Measurements from ENCODE around the gene FAM227B. TPM values are rescaled to one million over a fixed set of nuclear protein-coding genes. Genes with fewer than 3 reads are reported as not detected.

The FAM227B gene
- total RNA-seq, 2 donors from 2014 or later: 2.1 TPM; not detected in 1

- Histone ChIP-seq H3K27ac (no peak overlapping the region), H3K27me3 (no peaks in the 10 kb centered on the region), H3K9me3 (no peaks in the 10 kb centered on the region), H3K36me3 (replicated peaks in 1 of 2; ENCODE audit: insufficient read depth in 1 of 2, low read depth in 2 of 2) (no peaks in the 10 kb centered on the region), H3K4me3 (no peak overlapping the region), H3K4me1 (no peaks in the 10 kb centered on the region)
- ATAC-seq (no peak), DNase-seq (no peak)
- no peak for TF ChIP-seq POLR2A (IDR thresholded peaks at IDR 0.05)
- TF ChIP-seq, protein P1, sequence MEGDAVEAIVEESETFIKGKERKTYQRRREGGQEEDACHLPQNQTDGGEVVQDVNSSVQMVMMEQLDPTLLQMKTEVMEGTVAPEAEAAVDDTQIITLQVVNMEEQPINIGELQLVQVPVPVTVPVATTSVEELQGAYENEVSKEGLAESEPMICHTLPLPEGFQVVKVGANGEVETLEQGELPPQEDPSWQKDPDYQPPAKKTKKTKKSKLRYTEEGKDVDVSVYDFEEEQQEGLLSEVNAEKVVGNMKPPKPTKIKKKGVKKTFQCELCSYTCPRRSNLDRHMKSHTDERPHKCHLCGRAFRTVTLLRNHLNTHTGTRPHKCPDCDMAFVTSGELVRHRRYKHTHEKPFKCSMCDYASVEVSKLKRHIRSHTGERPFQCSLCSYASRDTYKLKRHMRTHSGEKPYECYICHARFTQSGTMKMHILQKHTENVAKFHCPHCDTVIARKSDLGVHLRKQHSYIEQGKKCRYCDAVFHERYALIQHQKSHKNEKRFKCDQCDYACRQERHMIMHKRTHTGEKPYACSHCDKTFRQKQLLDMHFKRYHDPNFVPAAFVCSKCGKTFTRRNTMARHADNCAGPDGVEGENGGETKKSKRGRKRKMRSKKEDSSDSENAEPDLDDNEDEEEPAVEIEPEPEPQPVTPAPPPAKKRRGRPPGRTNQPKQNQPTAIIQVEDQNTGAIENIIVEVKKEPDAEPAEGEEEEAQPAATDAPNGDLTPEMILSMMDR (IDR thresholded peaks at IDR 0.05): no peak
- intact Hi-C loops (cut with DNase I): no loop called here
Observed at GRCh38 chr15:49343546-49343945, 277.1 kb downstream of the FAM227B start.

DNA sequence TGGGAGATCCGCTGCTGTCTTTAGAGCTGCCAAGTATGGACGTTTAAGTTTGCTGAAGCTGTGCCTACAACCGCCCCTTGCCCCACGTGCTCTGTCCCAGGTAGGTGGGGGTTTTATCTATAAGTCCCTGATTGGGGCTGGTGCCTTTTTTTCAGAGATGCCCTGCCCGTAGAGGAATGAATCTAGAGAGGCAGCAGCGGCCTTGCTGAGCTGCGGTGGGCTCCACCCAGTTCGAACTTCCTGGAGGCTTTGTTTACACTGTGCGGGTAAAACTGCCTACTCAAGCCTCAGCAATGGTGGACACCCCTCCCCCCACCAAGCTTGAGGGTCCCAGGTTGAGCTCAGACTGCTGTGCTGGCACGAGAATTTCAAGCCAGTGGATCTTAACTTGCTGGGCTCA lies 281.0 kb downstream of the FAM227B start:
- no peaks in the 10 kb centered on the region for H3K9me3 ChIP-seq
- TF ChIP-seq, protein P1 (IDR thresholded peaks at IDR 0.05): no peak
- TF ChIP-seq POLR2A (IDR thresholded peaks at IDR 0.05): no peak
- intact Hi-C loops (cut with DNase I): no loop called here
- no peaks in the 10 kb centered on the region for H3K27me3 ChIP-seq
- 78 to 83% methylated on average over 4 to 9 of the region's 10 CpGs for WGBS, 2 donors
- DNase-seq (no peak), ATAC-seq (no peak)
- no peaks in the 10 kb centered on the region for H3K4me1 ChIP-seq
- H3K4me3 ChIP-seq: no peak overlapping the region
- no peaks in the 10 kb centered on the region for H3K36me3 ChIP-seq (replicated peaks in 1 of 2; ENCODE audit: insufficient read depth in 1 of 2, low read depth in 2 of 2)
- H3K27ac ChIP-seq: no peak overlapping the region

DNA sequence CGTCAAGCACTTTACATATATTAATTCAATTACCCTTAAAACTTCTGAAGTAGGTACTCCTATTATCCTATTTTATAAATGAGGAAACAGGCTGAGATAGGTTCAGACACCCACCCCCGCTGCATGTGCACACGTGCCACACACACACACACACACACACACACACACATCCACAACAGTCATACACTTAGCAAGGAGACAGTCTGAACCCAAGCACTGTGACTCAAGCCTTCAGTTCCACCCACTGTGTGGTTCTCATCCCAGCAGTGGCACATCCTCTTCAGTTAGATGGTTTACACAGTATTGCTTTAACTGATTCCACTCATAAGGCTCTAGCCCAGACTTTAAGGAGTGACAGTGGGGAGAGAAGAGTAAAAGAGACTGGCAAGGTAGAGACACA lies 288.7 kb downstream of the FAM227B start:
- intact Hi-C loops (cut with DNase I): no loop called here
- no peak for ATAC-seq
- TF ChIP-seq, protein P1 (IDR thresholded peaks at IDR 0.05): no peak
- no peak for TF ChIP-seq POLR2A (IDR thresholded peaks at IDR 0.05)

DNA sequence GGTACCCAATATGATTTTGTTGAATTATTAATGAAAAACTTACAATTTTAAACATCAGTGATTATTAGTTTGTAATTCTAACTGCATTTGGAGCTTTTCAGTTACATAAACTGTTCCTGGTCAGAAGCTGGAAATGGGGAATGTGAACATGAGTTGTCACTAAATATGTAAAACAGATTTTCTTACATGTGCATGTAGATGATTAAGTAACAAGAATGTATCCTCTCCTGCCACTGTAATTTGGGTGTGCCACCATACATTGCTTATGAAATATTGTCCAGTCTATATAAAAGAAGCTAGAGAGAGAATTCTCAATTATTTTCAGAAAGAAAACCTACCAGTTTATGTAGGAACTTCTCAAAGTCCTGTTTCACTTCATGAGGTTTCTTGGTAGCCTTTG lies 289.2 kb downstream of the FAM227B start:
- ATAC-seq: no peak
- Histone ChIP-seq H3K27me3 (no peaks in the 10 kb centered on the region), H3K27ac (no peak overlapping the region), H3K4me1 (no peaks in the 10 kb centered on the region), H3K9me3 (no peaks in the 10 kb centered on the region), H3K4me3 (no peak overlapping the region), H3K36me3 (replicated peaks in 1 of 2; ENCODE audit: insufficient read depth in 1 of 2, low read depth in 2 of 2) (no peaks in the 10 kb centered on the region)
- no peak for DNase-seq
- intact Hi-C loops (cut with DNase I): no loop called here
- no peak for TF ChIP-seq POLR2A (IDR thresholded peaks at IDR 0.05)
- TF ChIP-seq, protein P1 (IDR thresholded peaks at IDR 0.05): no peak

More for the DNA sequence above, 288.7 kb downstream of the FAM227B start:
- H3K36me3 ChIP-seq (replicated peaks in 1 of 2; ENCODE audit: insufficient read depth in 1 of 2, low read depth in 2 of 2): no peaks in the 10 kb centered on the region
- 83 to 90% methylated on average over 3 of the region's 3 CpGs for WGBS, 2 donors
- no peaks in the 10 kb centered on the region for H3K9me3 ChIP-seq
- no peak for DNase-seq
- no peaks in the 10 kb centered on the region for H3K27me3 ChIP-seq
- H3K4me3 ChIP-seq: no peak overlapping the region
- no peaks in the 10 kb centered on the region for H3K4me1 ChIP-seq
- no peak overlapping the region for H3K27ac ChIP-seq

DNA sequence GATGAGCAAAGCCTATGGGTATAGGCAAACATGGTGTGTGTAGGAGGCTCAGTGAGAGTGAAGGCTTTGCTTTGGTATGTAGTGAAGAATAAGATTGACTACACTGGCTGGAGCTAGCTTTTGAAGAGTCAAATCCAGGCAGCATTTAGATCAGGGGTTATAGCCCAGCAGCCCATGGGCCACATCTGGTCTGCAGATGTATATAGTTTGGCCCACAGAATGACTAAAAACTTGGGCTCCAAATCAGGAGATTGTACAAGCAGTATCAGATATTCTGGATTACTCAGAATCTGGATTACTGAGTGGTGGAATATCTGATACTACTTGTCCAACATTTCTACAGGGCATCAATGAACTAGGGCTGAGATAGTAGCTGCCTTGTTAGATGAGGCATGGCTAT lies 290.5 kb downstream of the FAM227B start:
- TF ChIP-seq, protein P1 (IDR thresholded peaks at IDR 0.05): no peak
- no peak for TF ChIP-seq POLR2A (IDR thresholded peaks at IDR 0.05)
- H3K4me3 ChIP-seq: no peak overlapping the region
- DNase-seq (no peak), ATAC-seq (no peak)
- no peak overlapping the region for H3K27ac ChIP-seq
- intact Hi-C loops (cut with DNase I): no loop called here
- H3K36me3 ChIP-seq (replicated peaks in 1 of 2; ENCODE audit: insufficient read depth in 1 of 2, low read depth in 2 of 2): no peaks in the 10 kb centered on the region
- H3K27me3 ChIP-seq: no peaks in the 10 kb centered on the region
- no peaks in the 10 kb centered on the region for H3K4me1 ChIP-seq
- no peaks in the 10 kb centered on the region for H3K9me3 ChIP-seq

Measured in body of pancreas (tissue), 4 donors.